ENCODE measurements around the gene KLHDC3. TPM values are rescaled to one million over a fixed set of nuclear protein-coding genes. Genes with fewer than 3 reads are reported as not detected.

KLHDC3 gene
- total and polyA plus RNA-seq, 2 of the 8 experiments (the other 6 are each of a cell fraction or from before 2014, with no cell fraction given), result 181 to 203 TPM

DNA sequence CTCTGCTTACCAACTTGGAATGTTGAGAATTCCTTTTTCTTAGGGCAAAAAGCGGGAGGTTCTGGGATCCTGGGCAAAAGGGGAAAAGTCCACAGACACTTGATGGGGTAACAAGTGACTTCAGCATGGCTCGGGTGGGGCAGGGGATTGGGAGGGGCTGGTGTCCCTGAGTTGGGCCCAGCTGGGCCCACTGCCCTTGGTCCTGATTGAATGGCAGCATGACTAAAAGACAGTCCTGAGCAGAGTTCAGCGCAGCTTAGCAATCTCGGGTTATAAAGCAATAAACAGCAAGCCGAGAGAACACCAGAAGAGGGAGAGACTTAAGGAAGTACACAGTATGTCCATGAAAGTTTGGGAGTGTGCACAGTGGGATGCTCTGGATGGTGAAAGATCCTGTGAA is 24.1 kb upstream of the KLHDC3 start:
- no peak overlapping the region for H3K27ac ChIP-seq (ENCODE audit: low read depth, low read length)
- TF ChIP-seq TAF1 (IDR thresholded peaks at IDR 0.05; ENCODE audit: low read depth, low read length) (no peak), TAF7 (optimal IDR thresholded peaks at IDR 0.05; ENCODE audit: borderline replicate concordance, low read depth, low read length) (no peak), POU5F1 (IDR thresholded peaks at IDR 0.05; ENCODE audit: low read depth, low read length) (no peak), RNF2 (IDR thresholded peaks at IDR 0.05; ENCODE audit: borderline replicate concordance, low read depth, low read length, missing control alignments, poor library complexity, severe bottlenecking) (no peak)
- H3K56ac ChIP-seq (replicated peaks; ENCODE audit: insufficient read length, low read depth, low read length), result no peak overlapping the region
- POLR2A ChIA-PET (ENCODE audit: partially characterized antibody), result interaction anchor here (4.1 kb wide), 1 partner anchor 11 kb away, joined by 25 read pairs; the partner anchor contains the start of gene PEX6
- H3K36me3 ChIP-seq (ENCODE audit: control insufficient read depth in 2 of 4, insufficient read depth in 4 of 4, low read length in 3 of 4), result peaks cover 0 to 9% (median 8%) of the 10 kb centered on the region in 4 experiments; a peak in 4 of 8 replicates
- peaks cover 0 to 12% of the 10 kb centered on the region in 2 experiments for H4K20me1 ChIP-seq (replicated peaks in 1 of 2; ENCODE audit: control insufficient read depth in 1 of 2, insufficient read depth in 2 of 2, low read length in 2 of 2)
- H3K14ac ChIP-seq (ENCODE audit: insufficient read length), result no peak overlapping the region
- no peak overlapping the region for H4K91ac ChIP-seq (replicated peaks; ENCODE audit: insufficient read length, low read length)
- no peak overlapping the region for H2AFZ ChIP-seq (ENCODE audit: low read length)
- no peak overlapping the region for H2BK5ac ChIP-seq (ENCODE audit: low read depth, low read length)
- H3K9me3 ChIP-seq (ENCODE audit: insufficient read depth in 2 of 2, low read depth in 1 of 2, low read length in 1 of 2), result no peaks in the 10 kb centered on the region
- no peak overlapping the region for H3K4me3 ChIP-seq (ENCODE audit: extremely low read depth in 1 of 4, insufficient read depth in 2 of 4, low read depth in 3 of 4, low read length in 4 of 4)
- no peak overlapping the region for H2BK120ac ChIP-seq (replicated peaks; ENCODE audit: low read depth, low read length)
- H3K23me2 ChIP-seq (ENCODE audit: low read depth, low read length), result no peaks in the 10 kb centered on the region; the same call in 1 of the 2 replicates
- no peaks in the 10 kb centered on the region for H3K27me3 ChIP-seq (replicated peaks in 1 of 4; ENCODE audit: control insufficient read depth in 3 of 4, extremely low read depth in 1 of 4, insufficient read depth in 3 of 4, low read length in 3 of 4)
- H3K79me1 ChIP-seq (ENCODE audit: low read depth, low read length), result peaks cover 11% of the 10 kb centered on the region
- H2BK15ac ChIP-seq (ENCODE audit: low read length), result no peak overlapping the region
- no peak overlapping the region for H3K4ac ChIP-seq (replicated peaks; ENCODE audit: insufficient read length, low read depth, low read length)
- no peak overlapping the region for H2BK12ac ChIP-seq (ENCODE audit: low read depth, low read length)
- no peak overlapping the region for H3K4me2 ChIP-seq (ENCODE audit: insufficient read depth in 1 of 2, low read depth in 2 of 2, low read length in 2 of 2)
- H3K23ac ChIP-seq (ENCODE audit: insufficient read length), result no peak overlapping the region
- no peak overlapping the region for H2BK20ac ChIP-seq (ENCODE audit: low read length)
- WGBS, 2 experiments (ENCODE audit: extremely low coverage in 1 of 2, insufficient coverage in 1 of 2, insufficient read length in 1 of 2, insufficient replicate concordance in 2 of 2, low coverage in 1 of 2, low lambda C conversion rate in 2 of 2, missing lambda C conversion rate in 1 of 2), result 93% methylated on average over 5 of the region's 5 CpGs; no CpG with 5 or more reads in 1 of the 2 experiments
- FAIRE-seq (no peak), DNase-seq (ENCODE audit: low read depth in 1 of 2, low spot score in 2 of 2) (no peak)
- H3K79me2 ChIP-seq (ENCODE audit: control insufficient read depth in 1 of 2, insufficient read depth in 2 of 2, low read length in 2 of 2), result peaks cover 8 to 15% of the 10 kb centered on the region in 2 experiments; a peak in 2 of 4 replicates
- no peak overlapping the region for H3K9ac ChIP-seq (replicated peaks in 1 of 4; ENCODE audit: extremely low read depth in 1 of 4, low read depth in 3 of 4, low read length in 3 of 4)
- no peak overlapping the region for H3K18ac ChIP-seq (ENCODE audit: extremely low read depth, low read length)
- CTCF ChIA-PET (ENCODE audit: partially characterized antibody), result interaction anchor here (0.5 to 2.9 kb wide), 4 partner anchors 11 to 467 kb away, joined by 3 to 13 read pairs (median 3); partner anchors contain the start of gene PEX6
- H3K4me1 ChIP-seq (replicated peaks in 1 of 4; ENCODE audit: control insufficient read depth in 3 of 4, insufficient read depth in 4 of 4, low read length in 3 of 4), result peaks cover 0 to 4% (median under 1%) of the 10 kb centered on the region in 4 experiments; a peak in 3 of 7 replicates
- no peak overlapping the region for H4K8ac ChIP-seq (ENCODE audit: extremely low read depth, insufficient read depth, low read length)
- no peak overlapping the region for H4K5ac ChIP-seq (ENCODE audit: insufficient read length, low read depth, low read length)
- no peak overlapping the region for H2AK5ac ChIP-seq (ENCODE audit: low read depth, low read length)

All from H1 (cell line).